GM23338 (cell line): ENCODE measurements around the gene CFI. TPM values are rescaled to one million over a fixed set of nuclear protein-coding genes. Genes with fewer than 3 reads are reported as not detected.

Experiments used
- ATAC-seq: fragments of 200-7000 bp; cut with Tn5 transposase; 3 replicates; pipeline ENCODE4 v1.9.1; 2020
- DNase-seq: peaks from one replicate; pipeline ENCODE4 v3.0.0-alpha.2; 2015; ENCODE audit warnings: low spot score
- H2AFZ ChIP-seq: fragments of 200-600 bp; sonication (generic); 2 replicates; pipeline ENCODE4 v1.8.0; 2016; ENCODE audit warnings: antibody characterized with exemption, mild to moderate bottlenecking, moderate library complexity
- H3F3A ChIP-seq: fragments of 200-600 bp; sonication (generic); replicated peaks from 2 replicates; pipeline ENCODE4 v1.8.0; 2017; ENCODE audit warnings: antibody characterized with exemption, mixed run types, low read depth
- H3K27ac ChIP-seq: fragments of 200-600 bp; sonication (generic); 2 replicates; pipeline ENCODE4 v1.6.1; 2016; ENCODE audit warnings: low read depth
- H3K27me3 ChIP-seq: fragments of 200-600 bp; sonication (generic); 2 replicates; pipeline ENCODE4 v1.8.0; 2016; ENCODE audit warnings: mild to moderate bottlenecking, mixed run types, moderate library complexity; ENCODE audit not compliant: insufficient read depth
- H3K36me3 ChIP-seq: fragments of 200-600 bp; sonication (generic); 2 replicates; pipeline ENCODE4 v1.8.0; 2016; ENCODE audit warnings: mild to moderate bottlenecking; ENCODE audit not compliant: insufficient read depth
- H3K4me1 ChIP-seq: fragments of 200-600 bp; sonication (generic); 2 replicates; pipeline ENCODE4 v1.8.0; 2016; ENCODE audit warnings: mild to moderate bottlenecking, moderate library complexity; ENCODE audit not compliant: insufficient read depth
- H3K4me2 ChIP-seq: fragments of 200-600 bp; sonication (generic); 2 replicates; pipeline ENCODE4 v1.7.1; 2017; ENCODE audit warnings: mixed run types
- H3K4me3 ChIP-seq: fragments of 200-600 bp; sonication (generic); 2 replicates; pipeline ENCODE4 v1.6.1; 2016; ENCODE audit warnings: mixed run types
- H3K79me2 ChIP-seq: fragments of 200-600 bp; sonication (generic); replicated peaks from 2 replicates; pipeline ENCODE4 v1.8.0; 2017; ENCODE audit warnings: mild to moderate bottlenecking; ENCODE audit not compliant: insufficient read depth
- H3K9me2 ChIP-seq: fragments of 200-600 bp; sonication (generic); 2 replicates; pipeline ENCODE4 v1.8.0; 2017; ENCODE audit not compliant: insufficient read depth
- H4K20me1 ChIP-seq: fragments of 200-600 bp; sonication (generic); replicated peaks from 2 replicates; pipeline ENCODE4 v1.8.0; 2017; ENCODE audit warnings: mild to moderate bottlenecking; ENCODE audit not compliant: insufficient read depth
- H3K27ac Mint-ChIP-seq: 2 replicates; pipeline ENCODE4 v1.8.0; 2020; ENCODE audit warnings: inconsistent platforms, mild to moderate bottlenecking, moderate library complexity, mixed read lengths
- H3K27me3 Mint-ChIP-seq: 3 replicates; pipeline ENCODE4 v1.8.0; 2022; ENCODE audit warnings: low read depth, mild to moderate bottlenecking, moderate library complexity, mixed read lengths, inconsistent platforms; ENCODE audit not compliant: insufficient read depth, poor library complexity
- H3K36me3 Mint-ChIP-seq: 3 replicates; pipeline ENCODE4 v1.8.0; 2021; ENCODE audit warnings: low read depth, mild to moderate bottlenecking, inconsistent platforms, moderate library complexity, mixed read lengths
- H3K4me1 Mint-ChIP-seq: 3 replicates; pipeline ENCODE4 v1.8.0; 2020; ENCODE audit warnings: mild to moderate bottlenecking, inconsistent platforms, mixed read lengths
- H3K4me3 Mint-ChIP-seq: 3 replicates; pipeline ENCODE4 v1.8.0; 2021; ENCODE audit warnings: moderate library complexity, mild to moderate bottlenecking, inconsistent platforms, mixed read lengths
- H3K9me3 Mint-ChIP-seq: 3 replicates; pipeline ENCODE4 v1.8.0; 2020; ENCODE audit warnings: moderate library complexity, mild to moderate bottlenecking, inconsistent platforms, mixed read lengths
- CREB1 ChIP-seq: fragments of 250-450 bp; sonication (Bioruptor Pico); IDR thresholded peaks from 2 replicates; pipeline ENCODE4 v1.5.0; 2020; ENCODE audit warnings: low read depth, mild to moderate bottlenecking, moderate library complexity
- ETS1 ChIP-seq: IDR thresholded peaks from 2 replicates; pipeline ENCODE4 v1.6.1; 2016; ENCODE audit warnings: antibody characterized with exemption
- EZH2 ChIP-seq: fragments of 200-600 bp; sonication (generic); IDR thresholded peaks from one replicate; pipeline ENCODE4 v1.8.0; 2017; ENCODE audit warnings: antibody characterized with exemption, mild to moderate bottlenecking, low read depth; ENCODE audit not compliant: unreplicated experiment
- EZH2phosphoT487 ChIP-seq: fragments of 200-600 bp; sonication (generic); IDR thresholded peaks from one replicate; pipeline ENCODE4 v1.8.1; 2018; ENCODE audit warnings: antibody characterized with exemption; ENCODE audit not compliant: unreplicated experiment
- JUNB ChIP-seq: IDR thresholded peaks from one replicate; pipeline ENCODE4 v1.6.1; 2016; ENCODE audit warnings: antibody characterized with exemption; ENCODE audit not compliant: unreplicated experiment
- POLR2AphosphoS5 ChIP-seq: IDR thresholded peaks from 2 replicates; pipeline ENCODE4 v1.6.1; 2016; ENCODE audit warnings: antibody characterized with exemption, low read depth
- ZNF114 ChIP-seq: fragments of 250-450 bp; sonication (Bioruptor Pico); IDR thresholded peaks from 2 replicates; pipeline ENCODE4 v1.5.0; 2020; ENCODE audit warnings: mild to moderate bottlenecking, moderate library complexity
- ZNF331 ChIP-seq: fragments of 250-450 bp; sonication (Bioruptor Pico); IDR thresholded peaks from 2 replicates; pipeline ENCODE4 v1.5.0; 2020; ENCODE audit warnings: low read depth, mild to moderate bottlenecking, moderate library complexity
- ZNF462 ChIP-seq: fragments of 250-450 bp; sonication (Bioruptor Pico); IDR thresholded peaks from 2 replicates; pipeline ENCODE4 v1.5.0; 2020; ENCODE audit warnings: mild to moderate bottlenecking, moderate library complexity
- polyA plus RNA-seq: library from polyadenylated mRNA; unstranded; fragments of >200 nt; fragmentation: Nextera tagmentation; extraction: Ambion mirVana; gene quantifications from 2 replicates; pipeline ENCODE4 v1.2.1, GENCODE V29; 2016
- total RNA-seq: library from RNA; depleted of rRNA; stranded (reverse); fragments of >200 nt; shearing (Covaris generic); gene quantifications from 2 replicates; pipeline ENCODE4 v1.2.3, GENCODE V29; 2014

The CFI gene
- total and polyA plus RNA-seq, 2 experiments from 2014 or later: not detected

GRCh38 chr4:109764376-109764775 lies 37.4 kb downstream of the CFI start (continued):
- no peak for TF ChIP-seq ZNF462 (CRISPR knock-in tag)
- no peak for TF ChIP-seq EZH2phosphoT487
- no peak for TF ChIP-seq CREB1 (CRISPR knock-in tag)
- no peak for TF ChIP-seq POLR2AphosphoS5
- TF ChIP-seq ZNF331 (CRISPR knock-in tag): no peak
- TF ChIP-seq EZH2: no peak

GRCh38 chr4:109760682-109761081 lies 41.1 kb downstream of the CFI start:
- DNase-seq: no peak
- H3K4me1 Mint-ChIP-seq: peaks cover 5% of the 10 kb centered on the region
- no peaks in the 10 kb centered on the region; the same call in 1 of the 2 replicates for H3K9me2 ChIP-seq
- H3K9me3 Mint-ChIP-seq: no peaks in the 10 kb centered on the region
- H3K27ac Mint-ChIP-seq: no peak overlapping the region
- no peak for TF ChIP-seq ETS1
- TF ChIP-seq EZH2: no peak
- TF ChIP-seq CREB1 (CRISPR knock-in tag): no peak
- no peak for TF ChIP-seq ZNF114 (CRISPR knock-in tag)
- TF ChIP-seq EZH2phosphoT487: no peak
- TF ChIP-seq JUNB: no peak
- no peak overlapping the region for H3K4me3 Mint-ChIP-seq
- ATAC-seq: no peak
- H3K27ac ChIP-seq: no peak overlapping the region
- H3K4me2 ChIP-seq: no peak overlapping the region
- no peaks in the 10 kb centered on the region for H3K36me3 ChIP-seq
- H3K4me1 ChIP-seq: no peaks in the 10 kb centered on the region; the same call in 1 of the 2 replicates
- no peak overlapping the region for H3K4me3 ChIP-seq
- H3K36me3 Mint-ChIP-seq: no peaks in the 10 kb centered on the region
- H3K79me2 ChIP-seq: no peaks in the 10 kb centered on the region
- H2AFZ ChIP-seq: no peak overlapping the region
- no peaks in the 10 kb centered on the region for H3K27me3 Mint-ChIP-seq
- H4K20me1 ChIP-seq: no peaks in the 10 kb centered on the region
- no peaks in the 10 kb centered on the region for H3F3A ChIP-seq
- H3K27me3 ChIP-seq: no peaks in the 10 kb centered on the region
